GM19043 (cell line): ENCODE results near the gene LRCOL1.

Experiments
- ATAC-seq: cut with Tn5 transposase; IDR thresholded peaks from one replicate; pipeline ENCODE4 v1.9.1; 2021; ENCODE audit warnings: low read depth; ENCODE audit not compliant: unreplicated experiment

LRCOL1 gene

GRCh38 chr12:132585177-132585576, 25.2 kb downstream of the LRCOL1 start:
- ATAC-seq: no peak

- no peak for ATAC-seq
These were observed 26.0 kb downstream of the LRCOL1 start for GRCh38 chr12:132584429-132584828.

GRCh38 chr12:132583736-132584135, 26.6 kb downstream of the LRCOL1 start:
- no peak for ATAC-seq

- no peak for ATAC-seq
These were observed 27.0 kb downstream of the LRCOL1 start for GRCh38 chr12:132583411-132583710.

GRCh38 chr12:132582582-132583410, 27.6 kb downstream of the LRCOL1 start:
- no peak for ATAC-seq

GRCh38 chr12:132582058-132582420, 28.3 kb downstream of the LRCOL1 start:
- ATAC-seq: no peak

GRCh38 chr12:132581348-132582057, 28.9 kb downstream of the LRCOL1 start:
- no peak for ATAC-seq

DNA sequence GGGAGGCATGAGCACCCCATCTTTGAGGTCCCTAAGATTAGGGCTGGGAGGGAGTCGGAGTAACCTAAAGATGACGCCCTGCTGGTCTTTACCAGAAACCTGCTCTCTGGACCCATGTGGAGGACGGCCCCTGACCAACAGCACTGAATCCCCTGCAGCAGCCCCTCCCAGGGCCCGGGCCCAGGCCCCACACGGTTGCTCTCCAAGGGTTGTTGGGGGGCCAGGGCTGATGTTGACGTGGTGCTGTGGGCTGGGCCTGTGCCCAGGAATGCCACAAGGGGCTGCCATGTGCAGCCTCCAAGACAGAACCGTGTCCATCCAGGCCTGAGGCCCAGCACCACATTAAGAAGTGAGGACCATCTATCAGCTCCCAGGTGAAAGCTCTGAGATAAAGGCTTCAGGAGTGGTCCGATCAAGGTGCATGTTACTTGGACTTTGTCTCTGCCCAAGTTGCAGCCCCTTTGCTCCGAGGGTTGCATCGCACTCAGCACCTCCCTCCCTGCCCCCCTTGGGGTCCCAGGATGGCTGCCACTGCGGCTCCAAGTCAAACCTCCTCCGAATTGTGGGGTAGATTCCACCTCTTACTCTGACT, 29.6 kb downstream of the LRCOL1 start:
- ATAC-seq: no peak

DNA sequence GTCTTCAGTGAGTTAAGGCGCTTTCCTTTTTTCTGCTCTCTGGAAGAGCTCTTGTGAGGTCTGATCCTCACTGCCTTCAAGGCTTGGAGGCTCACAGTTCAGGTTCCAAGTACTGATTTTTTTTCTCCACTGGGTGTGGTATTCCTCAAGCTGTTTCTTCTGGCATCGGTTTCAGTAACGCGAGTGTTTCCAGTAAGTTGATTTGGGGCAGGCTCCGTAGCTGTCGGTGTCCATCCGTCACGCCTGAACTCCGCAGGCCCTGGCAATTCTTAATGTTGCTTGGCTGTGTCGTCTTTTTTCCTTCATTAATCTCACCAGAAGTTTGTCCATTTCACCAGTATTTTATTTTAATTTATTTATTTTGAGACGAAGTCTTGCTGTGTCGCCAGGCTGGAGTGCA, 30.6 kb downstream of the LRCOL1 start:
- no peak for ATAC-seq

DNA sequence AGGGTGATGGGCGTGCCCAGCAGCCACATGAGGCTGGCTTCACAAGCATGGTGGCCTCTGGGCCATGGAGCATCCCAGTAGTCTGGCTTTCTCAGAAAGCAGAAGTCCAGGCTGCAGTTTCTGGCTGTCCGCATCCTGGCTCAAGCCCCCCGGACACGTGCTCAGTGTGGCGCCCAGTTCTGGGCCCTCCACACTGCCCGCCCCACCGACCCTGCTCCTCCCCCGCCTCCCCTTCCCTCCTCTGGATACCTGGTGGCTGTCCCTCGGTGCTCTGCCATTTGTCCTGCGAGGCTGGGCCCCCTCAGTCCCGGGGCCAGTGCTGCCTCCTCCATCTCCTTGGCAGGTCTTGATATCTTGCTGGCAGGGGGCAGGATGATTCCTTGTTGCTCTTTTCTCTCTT, 31.6 kb downstream of the LRCOL1 start:
- no peak for ATAC-seq

DNA sequence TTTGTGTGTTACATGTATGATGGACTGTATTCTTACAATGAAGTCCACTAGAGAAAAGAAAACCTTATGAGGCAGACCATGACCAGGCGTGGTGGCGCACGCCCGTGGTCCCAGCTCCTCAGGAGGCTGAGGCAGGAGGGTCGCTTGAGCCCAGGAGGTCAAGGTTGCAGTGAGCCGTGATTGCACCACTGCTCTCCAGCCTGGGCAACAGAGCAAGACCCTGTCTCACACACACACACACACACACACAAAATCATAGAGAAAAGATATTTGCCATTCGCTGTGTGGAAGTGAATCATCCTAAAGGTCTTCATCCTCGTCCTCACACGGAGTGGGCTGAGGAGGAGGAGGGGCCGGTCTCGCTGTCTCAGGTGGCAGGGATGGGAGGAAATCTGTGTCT, 32.3 kb downstream of the LRCOL1 start:
- ATAC-seq: no peak

GRCh38 chr12:132577191-132577920, 33.0 kb downstream of the LRCOL1 start:
- ATAC-seq: no peak

DNA sequence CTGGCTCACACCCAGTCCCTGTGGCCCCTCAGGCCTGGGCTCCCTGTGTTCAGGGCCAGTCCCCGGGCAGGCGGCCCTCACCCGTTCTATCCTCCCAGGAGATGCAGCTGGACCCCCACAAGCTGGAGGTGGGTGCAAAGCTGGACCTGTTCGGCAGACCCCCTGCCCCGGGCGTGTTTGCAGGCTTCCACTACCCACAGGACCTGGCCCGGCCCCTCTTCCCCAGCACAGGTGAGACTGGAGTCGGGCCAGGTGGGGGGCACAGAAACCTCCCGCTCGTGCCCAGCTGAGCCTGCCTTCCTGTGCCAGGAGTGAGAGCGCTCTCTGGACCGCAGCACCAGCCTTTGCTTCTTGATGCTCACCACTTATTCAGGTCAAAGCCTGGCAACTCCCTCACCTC, 33.7 kb downstream of the LRCOL1 start:
- ATAC-seq: no peak

DNA sequence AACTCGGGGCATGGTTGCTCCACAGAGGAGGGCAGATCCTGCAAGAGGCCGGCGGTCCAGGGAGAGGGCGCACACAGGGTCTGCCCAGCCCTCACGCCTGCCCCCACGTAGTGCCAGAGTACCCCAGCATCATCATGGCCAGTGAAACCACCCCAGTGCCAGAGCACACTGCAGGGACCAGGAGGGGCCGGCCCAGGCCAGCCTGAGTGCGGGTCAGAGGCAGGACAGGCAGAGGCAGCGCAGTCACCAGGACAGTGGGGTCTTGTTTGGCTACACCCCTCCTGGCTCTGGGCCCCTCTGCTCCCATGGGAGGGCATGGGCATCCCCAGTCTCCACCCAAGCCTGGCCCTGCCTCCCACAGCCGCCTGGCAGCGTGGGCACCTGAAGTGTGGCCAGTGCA, 34.7 kb downstream of the LRCOL1 start:
- no peak for ATAC-seq

GRCh38 chr12:132574271-132574996, 35.9 kb downstream of the LRCOL1 start:
- ATAC-seq: no peak

GRCh38 chr12:132572801-132573760, 37.3 kb downstream of the LRCOL1 start:
- ATAC-seq: no peak

- no peak for ATAC-seq
These were observed 38.3 kb downstream of the LRCOL1 start for GRCh38 chr12:132572106-132572505.

- no peak for ATAC-seq
These were observed 38.8 kb downstream of the LRCOL1 start for GRCh38 chr12:132571598-132571997.

- ATAC-seq: no peak
These were observed 39.3 kb downstream of the LRCOL1 start for GRCh38 chr12:132571051-132571450.
